Activated B cell treated with CpG ODN at 0.5 μM for 24 hours (primary cell): ENCODE data around the gene DYNC1I1. TPM values are rescaled to one million over a fixed set of nuclear protein-coding genes. Genes with fewer than 3 reads are reported as not detected.

Experiments
- ATAC-seq: fragments of 200-7000 bp; cut with Tn5 transposase; one replicate; pipeline ENCODE4 v1.10.0; 2021; ENCODE audit warnings: low read depth, mild to moderate bottlenecking, moderate library complexity
- CTCF ChIA-PET: fragments of 350-600 bp; sonication (Branson Sonifier 250); formaldehyde crosslinking; loops from one replicate; lab custom pipeline; 2021; ENCODE audit warnings: antibody characterized with exemption; lab: Charles Lee
- POLR2A ChIA-PET: fragments of 350-600 bp; sonication (Branson Sonifier 250); formaldehyde crosslinking; loops from one replicate; lab custom pipeline; 2021; ENCODE audit warnings: antibody characterized with exemption; lab: Charles Lee
- DNase-seq: peaks from one replicate; pipeline ENCODE4 v3.0.0; 2022
- H3K27ac Mint-ChIP-seq: one replicate; pipeline ENCODE4 v1.8.0; 2020; ENCODE audit warnings: mixed read lengths
- H3K27me3 Mint-ChIP-seq: one replicate; pipeline ENCODE4 v1.8.0; 2021; ENCODE audit warnings: mixed read lengths
- H3K36me3 Mint-ChIP-seq: one replicate; pipeline ENCODE4 v1.8.0; 2021; ENCODE audit warnings: low read depth, mixed read lengths
- H3K4me1 Mint-ChIP-seq: one replicate; pipeline ENCODE4 v1.8.0; 2021; ENCODE audit warnings: mixed read lengths
- H3K4me3 Mint-ChIP-seq: one replicate; pipeline ENCODE4 v1.8.0; 2020; ENCODE audit warnings: mild to moderate bottlenecking, mixed read lengths
- H3K9me3 Mint-ChIP-seq: one replicate; pipeline ENCODE4 v1.8.0; 2020; ENCODE audit warnings: mixed read lengths
- CTCF ChIP-seq: fragments of 200-600 bp; IDR thresholded peaks from one replicate; pipeline ENCODE4 v1.8.0; 2022; ENCODE audit warnings: antibody characterized with exemption, mild to moderate bottlenecking
- intact Hi-C: fragments of 100-400 bp; cut with micrococcal nuclease; formaldehyde crosslinking; loops from one replicate; pipeline ENCODE4 v1.15.1; 2024
- total RNA-seq: library from RNA; stranded (reverse); gene quantifications from 2 replicates; pipeline ENCODE4 v1.2.3, GENCODE V29; 2022

Gene DYNC1I1
- total RNA-seq, 1 donor from 2014 or later = not detected

GRCh38 chr7:95960706-95961244, 188.4 kb downstream of the DYNC1I1 start:
- no peak for DNase-seq
- Mint-ChIP-seq H3K27ac (no peak overlapping the region), H3K36me3 (no peaks in the 10 kb centered on the region), H3K9me3 (no peaks in the 10 kb centered on the region), H3K4me1 (no peaks in the 10 kb centered on the region), H3K4me3 (no peak overlapping the region), H3K27me3 (no peaks in the 10 kb centered on the region)
- ChIA-PET POLR2A (no interaction called here), CTCF (no interaction called here)
- intact Hi-C loops = no loop called here
- TF ChIP-seq CTCF = no peak
- ATAC-seq = no peak

- no peak overlapping the region for H3K4me3 Mint-ChIP-seq
- no peaks in the 10 kb centered on the region for H3K4me1 Mint-ChIP-seq
- no peaks in the 10 kb centered on the region for H3K27me3 Mint-ChIP-seq
- TF ChIP-seq CTCF = no peak
- H3K36me3 Mint-ChIP-seq = no peaks in the 10 kb centered on the region
- intact Hi-C loops = no loop called here
- H3K9me3 Mint-ChIP-seq = no peaks in the 10 kb centered on the region
- ChIA-PET POLR2A (no interaction called here), CTCF (no interaction called here)
- ATAC-seq = no peak
- no peak for DNase-seq
- H3K27ac Mint-ChIP-seq = no peak overlapping the region
Measured at GRCh38 chr7:95963446-95963990, 191.2 kb downstream of the DYNC1I1 start.

GRCh38 chr7:95971716-95972115, 199.4 kb downstream of the DYNC1I1 start:
- intact Hi-C loops = no loop called here
- POLR2A ChIA-PET = no interaction called here
- no peak overlapping the region for H3K27ac Mint-ChIP-seq
- no peaks in the 10 kb centered on the region for H3K9me3 Mint-ChIP-seq
- H3K36me3 Mint-ChIP-seq = no peaks in the 10 kb centered on the region
- H3K4me1 Mint-ChIP-seq = no peaks in the 10 kb centered on the region
- H3K27me3 Mint-ChIP-seq = peaks cover 2% of the 10 kb centered on the region
- ATAC-seq = no peak
- no peak overlapping the region for H3K4me3 Mint-ChIP-seq
- no peak for TF ChIP-seq CTCF
- DNase-seq = no peak
- CTCF ChIA-PET = no interaction called here

GRCh38 chr7:95972523-95972922, 200.2 kb downstream of the DYNC1I1 start:
- DNase-seq = no peak
- Mint-ChIP-seq H3K27me3 (peaks cover 2% of the 10 kb centered on the region), H3K4me3 (no peak overlapping the region), H3K36me3 (no peaks in the 10 kb centered on the region), H3K9me3 (no peaks in the 10 kb centered on the region), H3K4me1 (no peaks in the 10 kb centered on the region), H3K27ac (no peak overlapping the region)
- POLR2A ChIA-PET = no interaction called here
- no peak for TF ChIP-seq CTCF
- intact Hi-C loops = no loop called here
- no peak for ATAC-seq
- CTCF ChIA-PET = no interaction called here

GRCh38 chr7:95974108-95974507, 201.8 kb downstream of the DYNC1I1 start:
- peaks cover 2% of the 10 kb centered on the region for H3K27me3 Mint-ChIP-seq
- H3K4me1 Mint-ChIP-seq = no peaks in the 10 kb centered on the region
- no peaks in the 10 kb centered on the region for H3K36me3 Mint-ChIP-seq
- no peak for ATAC-seq
- intact Hi-C loops = no loop called here
- ChIA-PET CTCF (no interaction called here), POLR2A (no interaction called here)
- no peak overlapping the region for H3K27ac Mint-ChIP-seq
- no peak for DNase-seq
- TF ChIP-seq CTCF = no peak
- H3K4me3 Mint-ChIP-seq = no peak overlapping the region
- H3K9me3 Mint-ChIP-seq = no peaks in the 10 kb centered on the region
